Measurements from ENCODE around the gene TMEM135. TPM values are rescaled to one million over a fixed set of nuclear protein-coding genes. Genes with fewer than 3 reads are reported as not detected.

The TMEM135 gene
- total and polyA plus RNA-seq, 2 experiments from 2014 or later, result 11.0 to 11.9 TPM

DNA sequence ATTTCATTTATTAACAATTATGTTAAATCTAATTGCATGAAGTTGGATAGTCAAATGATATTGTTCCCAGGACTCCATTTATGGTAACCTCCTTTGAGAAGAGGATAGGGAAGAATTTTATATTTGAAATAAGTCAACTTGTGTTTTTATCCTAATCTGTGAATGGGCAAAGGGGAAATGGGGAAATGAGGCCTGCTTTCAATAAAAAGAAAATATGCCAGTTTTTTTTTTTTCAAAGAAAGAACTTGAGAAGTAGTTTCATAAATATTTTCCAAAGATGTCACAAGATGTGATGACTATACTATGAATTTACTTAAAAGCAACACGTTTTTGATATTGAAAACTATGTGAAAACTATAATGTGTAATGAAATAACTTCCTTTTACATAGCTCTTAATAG lies 201.8 kb downstream of the TMEM135 start:
- H3K9me3 ChIP-seq (ENCODE audit: low read depth), result no peaks in the 10 kb centered on the region
- DNase-seq, result no peak
- H3K4me3 ChIP-seq, result no peak overlapping the region
- no peaks in the 10 kb centered on the region for H3K79me2 ChIP-seq (ENCODE audit: insufficient read depth)
- H3K4me2 ChIP-seq (ENCODE audit: unreplicated experiment), result no peak overlapping the region
- no peaks in the 10 kb centered on the region for H4K20me1 ChIP-seq (ENCODE audit: insufficient read depth)
- WGBS, 2 experiments (ENCODE audit: low coverage in 1 of 2, low lambda C conversion rate in 2 of 2, missing lambda C conversion rate in 2 of 2), result 5 to 11% methylated on average over 1 of the region's 1 CpG
- H3K9ac ChIP-seq, result no peak overlapping the region
- peaks cover 4% of the 10 kb centered on the region; the same call in 1 of the 2 replicates for H3K4me1 ChIP-seq (ENCODE audit: insufficient read depth)
- H3K27ac ChIP-seq, result no peak overlapping the region
- no peaks in the 10 kb centered on the region for H3K27me3 ChIP-seq (replicated peaks; ENCODE audit: insufficient read depth)
- H2AFZ ChIP-seq, result no peak overlapping the region
- TF ChIP-seq EZH2phosphoT487 (IDR thresholded peaks at IDR 0.05; ENCODE audit: insufficient read depth, low read depth) (no peak), EZH2 (IDR thresholded peaks at IDR 0.05; ENCODE audit: insufficient read depth, poor library complexity, severe bottlenecking) (no peak)
- in situ Hi-C loops (cut with MboI), result no loop called here
- no peaks in the 10 kb centered on the region for H3K36me3 ChIP-seq (ENCODE audit: low read depth)
- no peaks in the 10 kb centered on the region for H3F3A ChIP-seq (ENCODE audit: insufficient read depth)
- no peaks in the 10 kb centered on the region for H3K9me2 ChIP-seq (ENCODE audit: insufficient read depth)

DNA sequence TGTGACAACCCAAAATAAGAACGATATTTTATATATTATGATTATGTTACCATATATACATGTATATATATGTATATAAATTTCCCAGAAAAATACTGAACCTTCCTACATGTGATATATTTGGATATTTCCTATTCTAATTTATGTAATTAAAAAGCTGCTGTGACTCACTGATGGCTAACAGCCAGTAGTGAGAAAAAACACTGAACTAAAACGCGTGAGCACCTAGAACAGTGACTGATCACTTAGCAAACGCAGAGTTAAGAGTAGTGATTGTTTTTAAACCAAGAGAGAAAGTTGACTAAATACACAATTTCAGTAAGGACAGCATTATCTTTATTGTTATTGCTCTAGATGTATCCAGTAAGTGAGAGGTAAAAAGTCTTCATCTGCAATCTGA lies 213.8 kb downstream of the TMEM135 start:
- WGBS, 2 experiments (ENCODE audit: low coverage in 1 of 2, low lambda C conversion rate in 2 of 2, missing lambda C conversion rate in 2 of 2), result 97 to 98% methylated on average over 4 of the region's 4 CpGs
- TF ChIP-seq EZH2 (IDR thresholded peaks at IDR 0.05; ENCODE audit: insufficient read depth, poor library complexity, severe bottlenecking), result no peak
- no peak for TF ChIP-seq EZH2phosphoT487 (IDR thresholded peaks at IDR 0.05; ENCODE audit: insufficient read depth, low read depth)
- in situ Hi-C loops (cut with MboI), result no loop called here

DNA sequence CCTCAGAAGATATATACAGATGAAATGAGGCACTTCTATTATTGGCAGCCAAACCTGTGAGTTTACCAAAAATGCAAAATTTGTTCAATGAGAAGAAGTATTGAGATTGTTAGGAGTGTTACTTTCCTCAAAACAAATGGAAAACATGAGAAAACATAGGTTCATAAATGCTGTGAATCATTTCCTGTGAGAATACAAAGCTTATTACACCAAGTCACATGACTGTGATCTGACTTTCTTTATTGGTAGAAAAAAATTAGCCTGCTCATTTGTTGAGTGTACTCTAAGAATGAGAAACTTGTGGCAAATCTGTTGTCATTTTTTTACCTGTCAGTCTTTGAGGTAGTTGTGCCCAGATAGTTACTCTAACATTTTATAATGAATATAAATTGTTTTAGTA lies 215.1 kb downstream of the TMEM135 start:
- no peaks in the 10 kb centered on the region for H4K20me1 ChIP-seq (ENCODE audit: insufficient read depth)
- no peak overlapping the region for H3K27ac ChIP-seq
- no peaks in the 10 kb centered on the region for H3K79me2 ChIP-seq (ENCODE audit: insufficient read depth)
- H3F3A ChIP-seq (ENCODE audit: insufficient read depth), result peaks cover 12% of the 10 kb centered on the region
- no peak overlapping the region for H3K4me2 ChIP-seq (ENCODE audit: unreplicated experiment)
- no peaks in the 10 kb centered on the region for H3K36me3 ChIP-seq (ENCODE audit: low read depth)
- H3K9me2 ChIP-seq (ENCODE audit: insufficient read depth), result no peaks in the 10 kb centered on the region
- peak; percentile 44 for DNase-seq
- no peak overlapping the region for H2AFZ ChIP-seq
- no peak for TF ChIP-seq EZH2phosphoT487 (IDR thresholded peaks at IDR 0.05; ENCODE audit: insufficient read depth, low read depth)
- no peak for TF ChIP-seq EZH2 (IDR thresholded peaks at IDR 0.05; ENCODE audit: insufficient read depth, poor library complexity, severe bottlenecking)
- H3K4me3 ChIP-seq, result no peak overlapping the region
- no peaks in the 10 kb centered on the region for H3K27me3 ChIP-seq (replicated peaks; ENCODE audit: insufficient read depth)
- no peaks in the 10 kb centered on the region for H3K9me3 ChIP-seq (ENCODE audit: low read depth)
- no peak overlapping the region for H3K9ac ChIP-seq
- in situ Hi-C loops (cut with MboI), result no loop called here
- peaks cover 11% of the 10 kb centered on the region; the same call in 1 of the 2 replicates for H3K4me1 ChIP-seq (ENCODE audit: insufficient read depth)

More for the DNA sequence above, 213.8 kb downstream of the TMEM135 start:
- Histone ChIP-seq H3K36me3 (ENCODE audit: low read depth) (no peaks in the 10 kb centered on the region), H3K4me2 (ENCODE audit: unreplicated experiment) (no peak overlapping the region), H2AFZ (no peak overlapping the region), H3K27me3 (replicated peaks; ENCODE audit: insufficient read depth) (no peaks in the 10 kb centered on the region), H3F3A (ENCODE audit: insufficient read depth) (no peaks in the 10 kb centered on the region; the same call in 1 of the 2 replicates), H3K4me1 (ENCODE audit: insufficient read depth) (peaks cover under 1% of the 10 kb centered on the region; the same call in 1 of the 2 replicates), H3K9me2 (ENCODE audit: insufficient read depth) (no peaks in the 10 kb centered on the region), H3K9me3 (ENCODE audit: low read depth) (no peaks in the 10 kb centered on the region), H4K20me1 (ENCODE audit: insufficient read depth) (no peaks in the 10 kb centered on the region), H3K9ac (no peak overlapping the region), H3K4me3 (no peak overlapping the region), H3K27ac (no peak overlapping the region), H3K79me2 (ENCODE audit: insufficient read depth) (no peaks in the 10 kb centered on the region)
- DNase-seq, result no peak

DNA sequence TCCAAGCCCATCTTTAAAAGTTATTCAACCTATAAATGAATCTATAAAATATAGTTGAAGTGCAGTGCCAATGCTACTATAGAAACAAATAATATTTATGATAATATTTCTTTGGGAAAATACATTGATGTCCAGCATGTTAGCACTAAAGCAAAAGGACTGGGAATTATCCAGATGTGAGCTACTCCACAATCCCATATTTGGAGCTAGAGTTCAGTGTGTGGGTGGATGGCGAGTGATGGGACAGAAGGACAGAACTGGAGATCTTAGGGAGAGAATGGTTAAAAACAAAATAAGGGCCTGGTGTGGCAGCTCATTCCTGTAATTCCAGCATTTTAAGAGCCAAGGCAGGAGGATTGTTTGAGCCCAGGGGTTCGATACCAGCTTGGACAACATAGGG lies 216.8 kb downstream of the TMEM135 start:
- Histone ChIP-seq H2AFZ (no peak overlapping the region), H3K36me3 (ENCODE audit: low read depth) (no peaks in the 10 kb centered on the region), H3K27me3 (replicated peaks; ENCODE audit: insufficient read depth) (no peaks in the 10 kb centered on the region), H3K9me2 (ENCODE audit: insufficient read depth) (no peaks in the 10 kb centered on the region), H3K4me3 (no peak overlapping the region), H4K20me1 (ENCODE audit: insufficient read depth) (no peaks in the 10 kb centered on the region), H3F3A (ENCODE audit: insufficient read depth) (peaks cover 12% of the 10 kb centered on the region), H3K9me3 (ENCODE audit: low read depth) (no peaks in the 10 kb centered on the region), H3K79me2 (ENCODE audit: insufficient read depth) (no peaks in the 10 kb centered on the region), H3K27ac (no peak overlapping the region), H3K4me2 (ENCODE audit: unreplicated experiment) (no peak overlapping the region), H3K9ac (no peak overlapping the region), H3K4me1 (ENCODE audit: insufficient read depth) (peaks cover 11% of the 10 kb centered on the region; the same call in 1 of the 2 replicates)
- no peak for TF ChIP-seq EZH2phosphoT487 (IDR thresholded peaks at IDR 0.05; ENCODE audit: insufficient read depth, low read depth)
- TF ChIP-seq EZH2 (IDR thresholded peaks at IDR 0.05; ENCODE audit: insufficient read depth, poor library complexity, severe bottlenecking), result no peak
- no peak for DNase-seq
- 95 to 98% methylated on average over 2 of the region's 2 CpGs for WGBS, 2 experiments (ENCODE audit: low coverage in 1 of 2, low lambda C conversion rate in 2 of 2, missing lambda C conversion rate in 2 of 2)
- in situ Hi-C loops (cut with MboI), result no loop called here

- no peaks in the 10 kb centered on the region for H4K20me1 ChIP-seq (ENCODE audit: insufficient read depth)
- H3K4me1 ChIP-seq (ENCODE audit: insufficient read depth), result peaks cover 20% of the 10 kb centered on the region
- in situ Hi-C loops (cut with MboI), result no loop called here
- no peak for TF ChIP-seq EZH2phosphoT487 (IDR thresholded peaks at IDR 0.05; ENCODE audit: insufficient read depth, low read depth)
- no peak for TF ChIP-seq EZH2 (IDR thresholded peaks at IDR 0.05; ENCODE audit: insufficient read depth, poor library complexity, severe bottlenecking)
- H3K36me3 ChIP-seq (ENCODE audit: low read depth), result no peaks in the 10 kb centered on the region
- no peak overlapping the region for H3K27ac ChIP-seq
- no peaks in the 10 kb centered on the region for H3K9me2 ChIP-seq (ENCODE audit: insufficient read depth)
- no peak for DNase-seq
- H3K9ac ChIP-seq, result no peak overlapping the region
- no peak overlapping the region for H3K4me2 ChIP-seq (ENCODE audit: unreplicated experiment)
- no peak overlapping the region for H3K4me3 ChIP-seq
- no peaks in the 10 kb centered on the region for H3K27me3 ChIP-seq (replicated peaks; ENCODE audit: insufficient read depth)
- no peaks in the 10 kb centered on the region for H3K9me3 ChIP-seq (ENCODE audit: low read depth)
- H3K79me2 ChIP-seq (ENCODE audit: insufficient read depth), result no peaks in the 10 kb centered on the region
- no peak overlapping the region for H2AFZ ChIP-seq
- peaks cover 20% of the 10 kb centered on the region for H3F3A ChIP-seq (ENCODE audit: insufficient read depth)
Measured at GRCh38 chr11:87255589-87255988, 217.9 kb downstream of the TMEM135 start.
